A673 (cell line): ENCODE results near the gene GALNT2. TPM values are rescaled to one million over a fixed set of nuclear protein-coding genes. Genes with fewer than 3 reads are reported as not detected.

Experiments
- BruUV-seq: library from RNA; stranded (reverse); fragments of 400-500 nt; replicated peaks from 2 replicates; lab custom pipeline; 2021; lab: Mats Ljungman, UMichigan
- CTCF ChIA-PET: fragments of 300-600 bp; sonication (Branson Sonifier 250); formaldehyde crosslinking; loops from one replicate; lab custom pipeline; 2022; ENCODE audit warnings: antibody characterized with exemption; lab: Charles Lee
- POLR2A ChIA-PET: fragments of 300-600 bp; sonication (Branson Sonifier 250); formaldehyde crosslinking; loops from one replicate; lab custom pipeline; 2022; ENCODE audit warnings: antibody characterized with exemption; ENCODE audit not compliant: low non-redundant PET; lab: Charles Lee
- DNase-seq: peaks from one replicate; pipeline ENCODE4 v3.0.0-alpha.2; 2015; ENCODE audit warnings: low spot score
- H3K27ac ChIP-seq: fragments of 200-600 bp; sonication (generic); 2 replicates; pipeline ENCODE4 v1.5.1; 2016; ENCODE audit warnings: mixed run types, low read depth, mild to moderate bottlenecking, mixed read lengths, antibody characterized with exemption, low read length; ENCODE audit not compliant: poor library complexity, severe bottlenecking
- H3K27me3 ChIP-seq: fragments of 200-600 bp; sonication (generic); replicated peaks from 2 replicates; pipeline ENCODE4 v1.6.1; 2017; ENCODE audit warnings: mixed run types, low read depth, mild to moderate bottlenecking, mixed read lengths, antibody characterized with exemption, low read length; ENCODE audit not compliant: insufficient read depth, poor library complexity
- H3K36me3 ChIP-seq: fragments of 200-600 bp; sonication (generic); 2 replicates; pipeline ENCODE4 v1.6.1; 2016; ENCODE audit warnings: mixed run types, mild to moderate bottlenecking, mixed read lengths, antibody characterized with exemption, low read length; ENCODE audit not compliant: insufficient read depth, poor library complexity, severe bottlenecking
- H3K4me1 ChIP-seq: fragments of 200-600 bp; sonication (generic); 2 replicates; pipeline ENCODE4 v1.6.1; 2017; ENCODE audit warnings: mixed run types, mild to moderate bottlenecking, mixed read lengths, antibody characterized with exemption, low read length; ENCODE audit not compliant: insufficient read depth, poor library complexity, severe bottlenecking
- H3K4me3 ChIP-seq: fragments of 200-600 bp; sonication (generic); 2 replicates; pipeline ENCODE4 v1.5.1; 2016; ENCODE audit warnings: low read depth, mixed run types, mild to moderate bottlenecking, mixed read lengths, low read length; ENCODE audit not compliant: poor library complexity, severe bottlenecking
- H3K9me3 ChIP-seq: fragments of 200-600 bp; sonication (generic); 2 replicates; pipeline ENCODE4 v1.6.1; 2016; ENCODE audit warnings: mixed run types, low read depth, mild to moderate bottlenecking, mixed read lengths, antibody characterized with exemption, low read length; ENCODE audit not compliant: poor library complexity, severe bottlenecking
- EZH2 ChIP-seq: fragments of 200-600 bp; sonication (generic); IDR thresholded peaks from 2 replicates; pipeline ENCODE4 v1.6.1; 2017; ENCODE audit warnings: borderline replicate concordance, low read depth, mild to moderate bottlenecking, mixed read lengths, antibody characterized with exemption, low read length; ENCODE audit not compliant: poor library complexity, severe bottlenecking
- intact Hi-C: fragments of 100-400 bp; cut with micrococcal nuclease; formaldehyde crosslinking; loops from one replicate; pipeline ENCODE4 v1.10.0; 2022; ENCODE audit not compliant: unreplicated experiment
- total RNA-seq: library from RNA; stranded (reverse); gene quantifications from 2 replicates; pipeline ENCODE4 v1.2.3, GENCODE V29; 2021
- TF ChIP-seq, protein P1 (sequence below): fragments of 300-800, 200-600 bp; sonication (generic); conservative IDR thresholded peaks from 2 replicates; pipeline ENCODE4 v1.5.1; 2017; ENCODE audit warnings: low read depth, mild to moderate bottlenecking, antibody characterized with exemption, low read length, moderate library complexity, mixed read lengths

GALNT2 gene
- total RNA-seq, 1 experiment from 2014 or later, result 94.6 TPM

DNA sequence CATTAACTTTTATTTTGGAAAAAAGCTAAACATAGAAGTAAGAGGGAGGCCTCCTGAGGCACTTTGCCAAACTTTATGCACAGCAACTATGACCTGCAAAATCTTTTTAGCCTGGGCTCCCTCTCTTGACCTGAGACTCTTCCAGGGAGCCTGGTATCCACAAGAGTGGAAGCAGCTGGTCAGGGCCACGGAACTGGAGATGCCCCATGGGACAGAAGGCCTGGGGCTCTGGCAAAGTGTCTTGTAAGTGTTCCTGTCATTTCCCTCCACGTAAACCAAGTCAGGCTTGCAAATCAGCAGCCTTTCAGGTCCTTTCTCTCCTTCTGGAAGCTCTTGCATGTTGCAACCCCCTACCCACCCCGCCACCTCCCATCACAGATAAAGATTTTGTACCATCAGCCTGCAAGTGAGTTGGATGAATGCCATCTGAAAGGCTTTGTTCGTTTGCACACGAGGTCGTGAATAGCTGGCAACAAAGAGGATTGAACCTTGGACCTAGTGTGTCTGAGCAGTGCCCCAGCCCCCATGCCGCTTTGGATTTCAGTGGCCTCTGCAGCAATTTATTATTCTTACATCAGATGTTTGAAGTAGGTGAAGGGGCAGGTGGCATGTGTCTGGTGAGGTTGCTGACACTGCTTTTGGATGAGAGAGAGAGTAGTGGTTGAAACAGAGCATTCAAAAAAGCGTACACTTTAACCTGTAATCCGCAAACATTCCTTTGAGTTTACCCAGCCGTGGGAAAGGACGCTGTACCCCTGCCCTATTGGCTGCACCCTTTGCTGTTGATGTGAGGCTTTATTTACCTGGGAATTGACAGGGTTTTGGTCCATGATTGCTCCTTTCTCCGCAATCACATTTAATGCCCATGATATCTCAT is 91.6 kb downstream of the GALNT2 start:
- no peak overlapping the region for H3K4me3 ChIP-seq
- DNase-seq, result peak; percentile 34
- H3K36me3 ChIP-seq, result no peaks in the 10 kb centered on the region
- TF ChIP-seq EZH2, result no peak
- TF ChIP-seq, protein P1, sequence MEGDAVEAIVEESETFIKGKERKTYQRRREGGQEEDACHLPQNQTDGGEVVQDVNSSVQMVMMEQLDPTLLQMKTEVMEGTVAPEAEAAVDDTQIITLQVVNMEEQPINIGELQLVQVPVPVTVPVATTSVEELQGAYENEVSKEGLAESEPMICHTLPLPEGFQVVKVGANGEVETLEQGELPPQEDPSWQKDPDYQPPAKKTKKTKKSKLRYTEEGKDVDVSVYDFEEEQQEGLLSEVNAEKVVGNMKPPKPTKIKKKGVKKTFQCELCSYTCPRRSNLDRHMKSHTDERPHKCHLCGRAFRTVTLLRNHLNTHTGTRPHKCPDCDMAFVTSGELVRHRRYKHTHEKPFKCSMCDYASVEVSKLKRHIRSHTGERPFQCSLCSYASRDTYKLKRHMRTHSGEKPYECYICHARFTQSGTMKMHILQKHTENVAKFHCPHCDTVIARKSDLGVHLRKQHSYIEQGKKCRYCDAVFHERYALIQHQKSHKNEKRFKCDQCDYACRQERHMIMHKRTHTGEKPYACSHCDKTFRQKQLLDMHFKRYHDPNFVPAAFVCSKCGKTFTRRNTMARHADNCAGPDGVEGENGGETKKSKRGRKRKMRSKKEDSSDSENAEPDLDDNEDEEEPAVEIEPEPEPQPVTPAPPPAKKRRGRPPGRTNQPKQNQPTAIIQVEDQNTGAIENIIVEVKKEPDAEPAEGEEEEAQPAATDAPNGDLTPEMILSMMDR, result no peak
- H3K9me3 ChIP-seq, result no peaks in the 10 kb centered on the region
- H3K27me3 ChIP-seq, result no peaks in the 10 kb centered on the region
- ChIA-PET POLR2A (no interaction called here), CTCF (no interaction called here)
- H3K27ac ChIP-seq, result peak overlapping the region; percentile 1
- peaks cover 47% of the 10 kb centered on the region for H3K4me1 ChIP-seq
- no TSS peak for BruUV-seq
- intact Hi-C loops, result no loop called here

- no TSS peak for BruUV-seq
- H3K4me1 ChIP-seq, result peaks cover 38% of the 10 kb centered on the region
- no peak for DNase-seq
- ChIA-PET POLR2A (no interaction called here), CTCF (no interaction called here)
- no peaks in the 10 kb centered on the region for H3K27me3 ChIP-seq
- H3K27ac ChIP-seq, result no peak overlapping the region
- intact Hi-C loops, result no loop called here
- H3K9me3 ChIP-seq, result no peaks in the 10 kb centered on the region
- H3K36me3 ChIP-seq, result no peaks in the 10 kb centered on the region
- no peak overlapping the region for H3K4me3 ChIP-seq
- no peak for TF ChIP-seq EZH2
- TF ChIP-seq, protein P1, result no peak
These were observed 92.5 kb downstream of the GALNT2 start for GRCh38 chr1:230159580-230159979.

DNA sequence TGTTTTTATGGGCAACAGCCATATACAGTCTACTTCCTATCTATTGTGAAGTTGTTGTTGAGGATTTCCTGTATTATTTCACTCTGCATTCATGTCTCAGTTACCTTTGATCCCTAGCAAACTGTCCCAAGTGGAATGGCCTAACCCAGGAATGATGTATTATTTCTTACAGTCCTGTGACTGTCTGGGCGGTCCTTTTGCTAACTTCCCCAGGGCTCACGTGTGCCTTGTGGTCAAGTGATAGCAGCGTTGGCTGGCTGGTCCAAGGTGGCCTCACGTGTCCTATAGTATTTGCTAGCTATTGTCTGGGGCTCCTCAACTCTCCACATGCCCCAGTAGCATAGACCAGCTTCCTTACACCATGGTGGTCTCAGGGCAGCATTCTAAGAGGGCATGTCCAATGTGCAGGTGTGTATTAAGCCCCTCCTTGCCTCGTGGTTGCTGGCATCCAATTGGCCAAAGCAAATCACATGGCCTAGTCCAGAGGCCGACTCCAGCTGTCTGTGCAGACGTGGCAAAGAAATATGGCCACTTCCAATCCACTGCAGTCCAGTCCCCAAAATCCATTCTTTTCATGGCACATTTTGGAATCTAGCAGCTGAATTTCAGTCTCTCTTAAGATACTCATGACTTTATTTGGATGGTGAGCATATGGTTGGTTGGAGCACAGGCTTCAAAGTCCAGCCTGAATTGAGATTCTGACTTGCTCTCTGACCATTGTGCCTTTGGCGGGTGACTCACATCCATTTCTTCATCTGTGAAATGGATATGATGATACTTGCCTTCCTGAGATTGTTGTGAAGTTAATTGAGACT is 94.1 kb downstream of the GALNT2 start:
- intact Hi-C loops, result no loop called here
- Histone ChIP-seq H3K4me1 (peaks cover 28% of the 10 kb centered on the region), H3K27me3 (no peaks in the 10 kb centered on the region), H3K4me3 (no peak overlapping the region), H3K27ac (no peak overlapping the region), H3K9me3 (no peaks in the 10 kb centered on the region), H3K36me3 (no peaks in the 10 kb centered on the region)
- TF ChIP-seq EZH2, result no peak
- TF ChIP-seq, protein P1, result no peak
- DNase-seq, result no peak
- ChIA-PET POLR2A (no interaction called here), CTCF (no interaction called here)
- no TSS peak for BruUV-seq
